PFSK-1 (cell line): ENCODE results near the gene PLXND1.

Experiments
- POLR2AphosphoS5 ChIP-seq: IDR thresholded peaks from 2 replicates; pipeline ENCODE4 v1.6.1; 2012; ENCODE audit warnings: low read depth, mild to moderate bottlenecking, control low read depth, low read length, moderate library complexity
- SIN3A ChIP-seq: IDR thresholded peaks from 2 replicates; pipeline ENCODE4 v1.6.1; 2012; ENCODE audit warnings: mild to moderate bottlenecking, low read length, moderate library complexity, borderline replicate concordance; ENCODE audit not compliant: insufficient read depth

DNA sequence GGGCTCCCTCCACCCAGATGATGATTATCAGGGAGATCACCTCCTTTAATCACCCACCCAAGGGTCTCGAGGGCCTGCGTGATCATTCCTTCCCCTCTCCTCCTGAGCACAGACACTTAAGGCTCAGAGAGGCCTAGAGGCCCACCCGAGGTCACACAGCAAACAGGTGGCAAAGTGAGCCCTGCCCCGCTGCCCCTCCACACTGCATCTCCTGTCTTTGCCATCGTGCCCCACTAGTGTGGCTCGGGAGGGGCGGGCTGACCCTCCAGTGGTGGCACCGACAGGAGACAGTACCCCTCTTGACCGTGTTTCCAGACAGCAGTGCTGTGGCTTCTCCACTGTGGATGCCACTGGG lies 4.9 kb upstream of the PLXND1 start:
- TF ChIP-seq POLR2AphosphoS5 (no peak), SIN3A (no peak)
